ENCODE results near the gene GPATCH11. TPM values are rescaled to one million over a fixed set of nuclear protein-coding genes. Genes with fewer than 3 reads are reported as not detected.

The GPATCH11 gene
- total RNA-seq, 2 donors from 2014 or later = 5.6 to 9.0 TPM

GRCh38 chr2:37060446-37060845 is 23.9 kb upstream of the GPATCH11 start:
- no peak for DNase-seq (ENCODE audit: low spot score)
- Histone ChIP-seq H3K27me3 (replicated peaks; ENCODE audit: insufficient read depth) (no peaks in the 10 kb centered on the region), H3K27ac (no peak overlapping the region), H3K4me1 (ENCODE audit: control insufficient read depth in 1 of 2, low read depth in 2 of 2) (no peaks in the 10 kb centered on the region), H3K9me3 (no peaks in the 10 kb centered on the region), H3K4me3 (no peak overlapping the region), H3K36me3 (peaks cover 28% of the 10 kb centered on the region)
- ATAC-seq (ENCODE audit: insufficient number of reproducible peaks, low FRiP score, low read depth) = no peak
- no peak for TF ChIP-seq CTCF (IDR thresholded peaks at IDR 0.05)

GRCh38 chr2:37061013-37061711 is 23.2 kb upstream of the GPATCH11 start:
- Histone ChIP-seq H3K27me3 (replicated peaks; ENCODE audit: insufficient read depth) (no peaks in the 10 kb centered on the region), H3K4me1 (ENCODE audit: control insufficient read depth in 1 of 2, low read depth in 2 of 2) (no peaks in the 10 kb centered on the region), H3K4me3 (no peak overlapping the region), H3K36me3 (peaks cover 23% of the 10 kb centered on the region), H3K9me3 (no peaks in the 10 kb centered on the region), H3K27ac (no peak overlapping the region)
- no peak for ATAC-seq (ENCODE audit: insufficient number of reproducible peaks, low FRiP score, low read depth)
- TF ChIP-seq CTCF (IDR thresholded peaks at IDR 0.05) = no peak
- no peak for DNase-seq (ENCODE audit: low spot score)

GRCh38 chr2:37061776-37062175 is 22.5 kb upstream of the GPATCH11 start:
- H3K4me3 ChIP-seq = no peak overlapping the region
- no peaks in the 10 kb centered on the region for H3K9me3 ChIP-seq
- DNase-seq (ENCODE audit: low spot score) = no peak
- H3K36me3 ChIP-seq = peaks cover 19% of the 10 kb centered on the region
- TF ChIP-seq CTCF (IDR thresholded peaks at IDR 0.05) = no peak
- ATAC-seq (ENCODE audit: insufficient number of reproducible peaks, low FRiP score, low read depth) = no peak
- no peaks in the 10 kb centered on the region for H3K4me1 ChIP-seq (ENCODE audit: control insufficient read depth in 1 of 2, low read depth in 2 of 2)
- H3K27ac ChIP-seq = no peak overlapping the region
- H3K27me3 ChIP-seq (replicated peaks; ENCODE audit: insufficient read depth) = no peaks in the 10 kb centered on the region

- no peak for TF ChIP-seq CTCF (IDR thresholded peaks at IDR 0.05)
- H3K27me3 ChIP-seq (replicated peaks; ENCODE audit: insufficient read depth) = no peaks in the 10 kb centered on the region
- no peak overlapping the region for H3K4me3 ChIP-seq
- DNase-seq (ENCODE audit: low spot score) = no peak
- peaks cover 29% of the 10 kb centered on the region for H3K36me3 ChIP-seq
- no peak overlapping the region for H3K27ac ChIP-seq
- no peaks in the 10 kb centered on the region for H3K9me3 ChIP-seq
- ATAC-seq (ENCODE audit: insufficient number of reproducible peaks, low FRiP score, low read depth) = no peak
- H3K4me1 ChIP-seq (ENCODE audit: control insufficient read depth in 1 of 2, low read depth in 2 of 2) = no peaks in the 10 kb centered on the region
These were observed 15.6 kb upstream of the GPATCH11 start for GRCh38 chr2:37068686-37069085.

DNA sequence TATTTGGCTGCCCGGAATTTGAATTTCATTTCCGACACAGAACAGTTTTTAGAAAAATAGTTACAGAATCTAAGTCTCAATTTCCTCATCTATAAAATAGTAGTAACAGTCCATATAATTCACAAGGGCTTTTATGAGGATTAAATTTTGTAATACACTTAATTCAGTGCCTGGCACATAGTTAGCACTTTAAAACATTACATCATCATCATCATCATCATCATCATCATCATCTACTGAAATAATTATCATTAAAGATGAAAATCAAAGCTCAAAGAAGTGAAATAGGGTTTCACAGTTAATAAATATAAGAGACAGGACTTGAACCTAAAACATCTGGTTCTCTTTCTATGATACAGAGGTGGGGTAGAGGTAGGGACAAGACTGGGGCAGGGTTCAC is 13.4 kb upstream of the GPATCH11 start:
- no peaks in the 10 kb centered on the region for H3K27me3 ChIP-seq (replicated peaks; ENCODE audit: insufficient read depth)
- H3K27ac ChIP-seq = no peak overlapping the region
- H3K4me3 ChIP-seq = no peak overlapping the region
- no peaks in the 10 kb centered on the region for H3K4me1 ChIP-seq (ENCODE audit: control insufficient read depth in 1 of 2, low read depth in 2 of 2)
- no peaks in the 10 kb centered on the region for H3K9me3 ChIP-seq
- DNase-seq (ENCODE audit: low spot score) (no peak), ATAC-seq (ENCODE audit: insufficient number of reproducible peaks, low FRiP score, low read depth) (no peak)
- peaks cover 22% of the 10 kb centered on the region for H3K36me3 ChIP-seq
- TF ChIP-seq CTCF (IDR thresholded peaks at IDR 0.05) = no peak
